SU-DHL-6 (cell line): ENCODE results near the gene SEMA4A.

Experiments used
- H2AFZ ChIP-seq: fragments of 200-600 bp; sonication (generic); 2 replicates; pipeline ENCODE4 v1.6.1; 2014; ENCODE audit warnings: low read depth, mild to moderate bottlenecking, moderate library complexity, mixed read lengths, antibody characterized with exemption, low read length; ENCODE audit not compliant: severe bottlenecking
- H3F3A ChIP-seq: fragments of 200-600 bp; shearing (Covaris generic); 2 replicates; pipeline ENCODE4 v1.6.0; 2016; ENCODE audit warnings: antibody characterized with exemption, mild to moderate bottlenecking; ENCODE audit not compliant: insufficient read depth
- H3K27ac ChIP-seq: fragments of 200-600 bp; sonication (generic); 2 replicates; pipeline ENCODE4 v1.5.1; 2016; ENCODE audit warnings: low read depth, mild to moderate bottlenecking, low read length, moderate library complexity, mixed read lengths
- H3K27me3 ChIP-seq: fragments of 200-600 bp; sonication (generic), shearing (Covaris generic); 2 replicates; pipeline ENCODE4 v1.6.0; 2014; ENCODE audit warnings: mild to moderate bottlenecking, low read length
- H3K36me3 ChIP-seq: fragments of 200-600 bp; sonication (generic); 2 replicates; pipeline ENCODE4 v1.6.1; 2014; ENCODE audit warnings: mild to moderate bottlenecking, low read length, mixed read lengths
- H3K4me2 ChIP-seq: fragments of 300-600, 200-600 bp; shearing (Covaris generic), sonication (generic); 2 replicates; pipeline ENCODE4 v1.6.0; 2014; ENCODE audit warnings: low read length, low read depth, mild to moderate bottlenecking; ENCODE audit not compliant: poor library complexity, severe bottlenecking
- H3K4me3 ChIP-seq: fragments of 200-600 bp; sonication (generic); 2 replicates; pipeline ENCODE4 v1.5.1; 2014; ENCODE audit warnings: antibody characterized with exemption, low read length, mild to moderate bottlenecking, mixed read lengths; ENCODE audit not compliant: insufficient read depth, poor library complexity, severe bottlenecking
- H3K79me2 ChIP-seq: fragments of 200-600 bp; sonication (generic); 2 replicates; pipeline ENCODE4 v1.6.1; 2014; ENCODE audit warnings: mild to moderate bottlenecking, low read length, moderate library complexity; ENCODE audit not compliant: insufficient read depth
- H3K9ac ChIP-seq: fragments of 200-600 bp; sonication (generic); 2 replicates; pipeline ENCODE4 v1.7.0; 2014; ENCODE audit warnings: mild to moderate bottlenecking, low read length
- H3K9me2 ChIP-seq: fragments of 200-600 bp; sonication (generic); replicated peaks from 2 replicates; pipeline ENCODE4 v1.6.1; 2014; ENCODE audit warnings: low read length; ENCODE audit not compliant: insufficient read depth
- H3K9me3 ChIP-seq: fragments of 200-600 bp; sonication (generic); 2 replicates; pipeline ENCODE4 v1.6.1; 2014; ENCODE audit warnings: low read length, mixed read lengths; ENCODE audit not compliant: insufficient read depth
- H4K20me1 ChIP-seq: fragments of 200-600 bp; sonication (generic); 2 replicates; pipeline ENCODE4 v1.6.1; 2014; ENCODE audit warnings: low read depth, mild to moderate bottlenecking, antibody characterized with exemption, low read length, moderate library complexity, mixed read lengths
- CTCF ChIP-seq: fragments of 200-600 bp; sonication (generic); IDR thresholded peaks from one replicate; pipeline ENCODE4 v1.5.1; 2017; ENCODE audit warnings: antibody characterized with exemption, mild to moderate bottlenecking, low read length, moderate library complexity; ENCODE audit not compliant: insufficient read depth, poor library complexity, severe bottlenecking
- EZH2phosphoT487 ChIP-seq: fragments of 200-600 bp; sonication (generic), shearing (Covaris generic); conservative IDR thresholded peaks from 2 replicates; pipeline ENCODE4 v1.6.1; 2018; ENCODE audit warnings: mild to moderate bottlenecking, antibody characterized with exemption, low read length, moderate library complexity, mixed read lengths

The SEMA4A gene

GRCh38 chr1:156150333-156151011 lies 2.9 kb upstream of the SEMA4A start:
- peak overlapping the region; percentile 67 for H3K9ac ChIP-seq
- H3K4me2 ChIP-seq: peak overlapping the region; percentile 98
- no peaks in the 10 kb centered on the region for H4K20me1 ChIP-seq
- TF ChIP-seq EZH2phosphoT487 (no peak), CTCF (no peak)
- H3K9me2 ChIP-seq: no peaks in the 10 kb centered on the region
- H3F3A ChIP-seq: peaks cover 61% of the 10 kb centered on the region
- peaks cover 32% of the 10 kb centered on the region for H3K79me2 ChIP-seq
- H3K27ac ChIP-seq: peak overlapping the region; percentile 94
- no peaks in the 10 kb centered on the region for H3K36me3 ChIP-seq
- no peaks in the 10 kb centered on the region for H3K9me3 ChIP-seq
- H3K4me3 ChIP-seq: peak overlapping the region; percentile 62
- H3K27me3 ChIP-seq: no peaks in the 10 kb centered on the region
- no peak overlapping the region for H2AFZ ChIP-seq

- H3K4me2 ChIP-seq: peak overlapping the region; percentile 98
Measured at GRCh38 chr1:156151093-156151688, 2.2 kb upstream of the SEMA4A start.

GRCh38 chr1:156152628-156153027 lies 757 bp upstream of the SEMA4A start:
- Histone ChIP-seq H3K36me3 (no peaks in the 10 kb centered on the region), H3K4me2 (peak overlapping the region; percentile 98), H3F3A (peaks cover 66% of the 10 kb centered on the region), H3K9me2 (no peaks in the 10 kb centered on the region), H3K9ac (peak overlapping the region; percentile 67), H3K4me3 (no peak overlapping the region), H3K27ac (peak overlapping the region; percentile 94), H3K79me2 (peaks cover 41% of the 10 kb centered on the region), H3K27me3 (no peaks in the 10 kb centered on the region), H4K20me1 (no peaks in the 10 kb centered on the region), H3K9me3 (no peaks in the 10 kb centered on the region), H2AFZ (no peak overlapping the region)
- no peak for TF ChIP-seq EZH2phosphoT487
- no peak for TF ChIP-seq CTCF

More at GRCh38 chr1:156151093-156151688, 2.2 kb upstream of the SEMA4A start:
- Histone ChIP-seq H3K27me3 (no peaks in the 10 kb centered on the region), H2AFZ (no peak overlapping the region), H3K9ac (peak overlapping the region; percentile 67), H3K79me2 (peaks cover 39% of the 10 kb centered on the region), H3K36me3 (no peaks in the 10 kb centered on the region), H3K9me3 (no peaks in the 10 kb centered on the region), H4K20me1 (no peaks in the 10 kb centered on the region), H3K27ac (peak overlapping the region; percentile 94), H3K4me3 (peak overlapping the region; percentile 62), H3K9me2 (no peaks in the 10 kb centered on the region), H3F3A (peaks cover 62% of the 10 kb centered on the region)
- TF ChIP-seq EZH2phosphoT487 (no peak), CTCF (no peak)
